HFFc6 (cell line): Measurements from ENCODE around the gene G2E3. TPM values are rescaled to one million over a fixed set of nuclear protein-coding genes. Genes with fewer than 3 reads are reported as not detected.
A peak's percentile ranks its signal among the peaks of the same experiment; 100 is the strongest.
"Not testable (repeated sequence)": the region's sequence is repeated elsewhere in the genome, so short reads cannot be mapped to it uniquely, and the experiment has no call there.

Experiments used
- DNase-seq: peaks from one replicate; pipeline ENCODE4 v3.0.0-alpha.2; 2018
- H3K27ac Mint-ChIP-seq: 2 replicates; pipeline ENCODE4 v1.8.0; 2020; ENCODE audit warnings: mild to moderate bottlenecking, mixed read lengths
- H3K27me3 Mint-ChIP-seq: 2 replicates; pipeline ENCODE4 v1.8.0; 2021; ENCODE audit warnings: mild to moderate bottlenecking, moderate library complexity, mixed read lengths; ENCODE audit not compliant: insufficient read depth
- H3K36me3 Mint-ChIP-seq: 2 replicates; pipeline ENCODE4 v1.8.0; 2021; ENCODE audit warnings: low read depth, mixed read lengths
- H3K4me1 Mint-ChIP-seq: 2 replicates; pipeline ENCODE4 v1.8.0; 2020; ENCODE audit warnings: low read depth, mixed read lengths
- H3K4me3 Mint-ChIP-seq: 2 replicates; pipeline ENCODE4 v1.8.0; 2020; ENCODE audit warnings: mild to moderate bottlenecking, moderate library complexity, mixed read lengths
- H3K9me3 Mint-ChIP-seq: 2 replicates; pipeline ENCODE4 v1.8.0; 2020; ENCODE audit warnings: mild to moderate bottlenecking, mixed read lengths
- total RNA-seq, 6 experiments: library from RNA; stranded (reverse); fragmentation: NEBNext Ultra II Directional; extraction: Animal tissue kit (Norgen Biotek cat#: 25700); gene quantifications; 2 replicates in 1 of 6; 3 replicates in 5 of 6; pipeline ENCODE4 v1.2.3, GENCODE V29; 2021
- TF ChIP-seq, protein P1 (sequence below): fragments of 200-600 bp; sonication (generic); IDR thresholded peaks from 2 replicates; pipeline ENCODE4 v1.5.0; 2021; ENCODE audit warnings: antibody characterized with exemption, mild to moderate bottlenecking

Gene G2E3
- total RNA-seq, 6 experiments from 2014 or later, result 26.1 to 34.7 (median 27.3) TPM

DNA sequence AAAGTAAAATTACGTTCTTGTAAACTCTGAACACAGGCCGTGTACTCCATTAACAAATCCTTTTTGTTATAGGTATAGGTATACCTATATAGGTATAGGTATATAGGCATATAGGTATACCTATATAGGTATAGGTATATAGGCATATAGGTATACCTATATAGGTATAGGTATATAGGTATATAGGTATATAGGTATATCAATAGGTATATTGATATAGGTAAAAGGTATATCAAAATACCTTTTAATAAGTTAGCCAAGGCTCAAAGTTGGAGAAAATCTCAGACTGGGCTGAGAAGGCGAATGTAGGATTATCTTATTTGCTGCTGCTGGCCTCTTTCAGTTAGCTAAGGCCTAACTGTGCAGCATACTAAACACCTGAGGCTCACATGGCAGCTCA, 66.6 kb downstream of the G2E3 start:
- H3K4me1 Mint-ChIP-seq, result peaks cover 58% of the 10 kb centered on the region
- H3K27ac Mint-ChIP-seq, result no peak overlapping the region
- H3K36me3 Mint-ChIP-seq, result peaks cover 44% of the 10 kb centered on the region
- H3K4me3 Mint-ChIP-seq, result no peak overlapping the region
- DNase-seq, result no peak
- TF ChIP-seq, protein P1, sequence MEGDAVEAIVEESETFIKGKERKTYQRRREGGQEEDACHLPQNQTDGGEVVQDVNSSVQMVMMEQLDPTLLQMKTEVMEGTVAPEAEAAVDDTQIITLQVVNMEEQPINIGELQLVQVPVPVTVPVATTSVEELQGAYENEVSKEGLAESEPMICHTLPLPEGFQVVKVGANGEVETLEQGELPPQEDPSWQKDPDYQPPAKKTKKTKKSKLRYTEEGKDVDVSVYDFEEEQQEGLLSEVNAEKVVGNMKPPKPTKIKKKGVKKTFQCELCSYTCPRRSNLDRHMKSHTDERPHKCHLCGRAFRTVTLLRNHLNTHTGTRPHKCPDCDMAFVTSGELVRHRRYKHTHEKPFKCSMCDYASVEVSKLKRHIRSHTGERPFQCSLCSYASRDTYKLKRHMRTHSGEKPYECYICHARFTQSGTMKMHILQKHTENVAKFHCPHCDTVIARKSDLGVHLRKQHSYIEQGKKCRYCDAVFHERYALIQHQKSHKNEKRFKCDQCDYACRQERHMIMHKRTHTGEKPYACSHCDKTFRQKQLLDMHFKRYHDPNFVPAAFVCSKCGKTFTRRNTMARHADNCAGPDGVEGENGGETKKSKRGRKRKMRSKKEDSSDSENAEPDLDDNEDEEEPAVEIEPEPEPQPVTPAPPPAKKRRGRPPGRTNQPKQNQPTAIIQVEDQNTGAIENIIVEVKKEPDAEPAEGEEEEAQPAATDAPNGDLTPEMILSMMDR, result no peak
- no peaks in the 10 kb centered on the region for H3K9me3 Mint-ChIP-seq
- peaks cover 7% of the 10 kb centered on the region for H3K27me3 Mint-ChIP-seq

DNA sequence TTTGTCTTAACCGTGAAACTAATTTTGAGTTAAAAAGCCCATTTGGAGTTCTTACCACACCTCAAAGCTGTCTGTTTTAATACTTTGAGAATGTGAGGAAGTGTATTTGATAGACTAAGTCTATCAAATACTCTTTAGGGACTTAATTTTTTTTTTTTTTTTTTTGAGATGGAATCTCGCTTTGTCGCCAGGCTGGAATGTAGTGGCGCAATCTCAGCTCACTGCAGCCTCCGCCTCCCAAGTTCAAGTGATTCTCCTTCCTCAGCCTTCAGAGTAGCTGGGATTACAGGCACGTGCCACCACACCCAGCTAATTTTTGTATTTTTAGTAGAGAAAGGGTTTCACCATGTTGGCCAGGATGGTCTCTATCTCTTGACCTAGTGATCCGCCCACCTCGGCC, 70.5 kb downstream of the G2E3 start:
- Mint-ChIP-seq H3K27ac (peak overlapping the region; percentile 43), H3K36me3 (peaks cover 32% of the 10 kb centered on the region), H3K4me3 (peak overlapping the region; percentile 28; the same call in 1 of the 2 replicates), H3K4me1 (peaks cover 39% of the 10 kb centered on the region)
- peak; percentile 15 for DNase-seq
- H3K9me3 Mint-ChIP-seq, H3K27me3 Mint-ChIP-seq: not testable (repeated sequence)

DNA sequence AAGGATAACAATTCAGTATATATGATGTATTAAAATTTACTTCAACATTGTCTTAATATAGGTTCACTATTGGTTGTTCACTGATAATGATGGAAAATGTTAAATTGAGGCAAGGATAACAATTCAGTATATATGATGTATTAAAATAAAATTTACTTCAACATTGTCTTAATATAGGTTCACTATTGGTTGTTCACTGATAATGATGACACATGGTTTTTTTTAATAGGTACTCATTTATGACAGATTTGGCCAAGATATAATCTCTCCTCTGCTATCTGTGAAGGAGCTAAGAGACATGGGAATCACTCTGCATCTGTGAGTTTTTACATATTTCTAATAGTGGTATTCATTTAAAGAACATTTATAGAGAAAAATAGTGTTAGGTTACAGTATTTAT, 71.3 kb downstream of the G2E3 start:
- no peak for DNase-seq
- no peak overlapping the region for H3K4me3 Mint-ChIP-seq
- peaks cover 36% of the 10 kb centered on the region for H3K4me1 Mint-ChIP-seq
- no peaks in the 10 kb centered on the region for H3K9me3 Mint-ChIP-seq
- H3K36me3 Mint-ChIP-seq, result peaks cover 32% of the 10 kb centered on the region
- TF ChIP-seq, protein P1, result no peak
- no peak overlapping the region for H3K27ac Mint-ChIP-seq
- H3K27me3 Mint-ChIP-seq, result no peaks in the 10 kb centered on the region

DNA sequence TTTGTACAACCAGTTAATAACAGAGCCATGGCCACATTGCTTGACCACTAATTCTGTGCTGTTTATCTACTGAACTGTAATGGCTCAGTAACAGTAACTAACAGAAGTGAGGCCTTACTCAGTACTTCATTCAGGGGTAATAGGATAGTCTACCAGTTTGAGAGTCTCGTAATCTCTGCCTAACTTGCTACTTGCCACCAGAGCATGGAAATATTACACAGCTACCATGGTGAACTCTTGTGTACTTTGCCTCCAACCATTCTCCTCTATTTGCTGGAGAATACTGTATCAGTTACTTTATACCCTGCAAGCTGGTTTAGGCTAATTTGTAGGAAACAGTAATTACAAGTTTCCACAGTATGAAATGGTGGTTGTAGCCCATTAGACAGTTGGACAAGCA, 73.8 kb downstream of the G2E3 start:
- Mint-ChIP-seq H3K36me3 (peaks cover 43% of the 10 kb centered on the region), H3K27me3 (no peaks in the 10 kb centered on the region), H3K9me3 (no peaks in the 10 kb centered on the region), H3K4me1 (peaks cover 24% of the 10 kb centered on the region), H3K4me3 (no peak overlapping the region), H3K27ac (peak overlapping the region; percentile 25; the same call in 1 of the 2 replicates)
- TF ChIP-seq, protein P1, result no peak
- DNase-seq, result no peak

DNA sequence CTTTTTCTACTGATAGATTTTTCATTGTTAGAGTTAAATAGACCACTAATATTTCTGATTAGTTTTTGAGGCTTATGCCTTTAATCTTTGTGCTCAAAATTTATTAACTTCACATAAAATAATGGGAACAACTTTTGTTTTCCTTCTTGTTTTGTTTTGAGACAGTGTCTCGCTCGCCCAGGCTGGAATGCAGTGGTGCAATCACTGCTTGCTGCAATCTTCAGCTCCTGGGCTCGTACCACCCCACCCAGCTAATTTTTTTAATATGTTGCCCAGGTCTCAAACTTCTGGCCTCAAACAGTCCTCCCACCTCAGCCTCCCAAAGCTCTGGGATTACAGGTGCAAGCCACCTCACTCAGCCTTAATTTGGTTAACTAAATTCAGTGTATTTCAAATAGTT, 80.0 kb downstream of the G2E3 start:
- Mint-ChIP-seq H3K27ac (no peak overlapping the region), H3K9me3 (no peaks in the 10 kb centered on the region), H3K4me1 (peaks cover 6% of the 10 kb centered on the region; the same call in 1 of the 2 replicates), H3K27me3 (no peaks in the 10 kb centered on the region), H3K36me3 (peaks cover 37% of the 10 kb centered on the region), H3K4me3 (no peak overlapping the region)
- TF ChIP-seq, protein P1, result no peak
- no peak for DNase-seq

DNA sequence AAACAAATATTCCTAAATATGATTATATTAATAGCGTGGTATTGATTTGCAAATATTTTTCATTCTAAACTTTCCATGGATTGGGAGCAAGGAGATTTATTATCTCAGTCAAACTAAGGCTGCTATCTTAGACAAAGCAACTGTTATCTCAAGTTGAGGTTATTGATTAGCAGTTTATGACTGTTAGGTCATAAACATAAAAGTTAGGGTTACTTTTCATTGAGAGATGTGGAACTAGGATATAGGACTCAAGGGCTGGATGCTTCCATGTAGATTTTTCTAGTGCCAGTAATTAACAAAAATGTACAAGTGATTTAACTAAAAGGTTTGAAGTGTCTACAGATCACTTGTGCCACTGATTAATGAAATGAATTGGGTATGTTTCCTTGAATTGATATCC, 82.2 kb downstream of the G2E3 start:
- TF ChIP-seq, protein P1, result no peak
- H3K4me1 Mint-ChIP-seq, result no peaks in the 10 kb centered on the region
- no peak for DNase-seq
- H3K36me3 Mint-ChIP-seq, result peaks cover 44% of the 10 kb centered on the region
- H3K27ac Mint-ChIP-seq, result no peak overlapping the region
- H3K9me3 Mint-ChIP-seq, result peaks cover 14% of the 10 kb centered on the region
- no peak overlapping the region for H3K4me3 Mint-ChIP-seq
- no peaks in the 10 kb centered on the region for H3K27me3 Mint-ChIP-seq

DNA sequence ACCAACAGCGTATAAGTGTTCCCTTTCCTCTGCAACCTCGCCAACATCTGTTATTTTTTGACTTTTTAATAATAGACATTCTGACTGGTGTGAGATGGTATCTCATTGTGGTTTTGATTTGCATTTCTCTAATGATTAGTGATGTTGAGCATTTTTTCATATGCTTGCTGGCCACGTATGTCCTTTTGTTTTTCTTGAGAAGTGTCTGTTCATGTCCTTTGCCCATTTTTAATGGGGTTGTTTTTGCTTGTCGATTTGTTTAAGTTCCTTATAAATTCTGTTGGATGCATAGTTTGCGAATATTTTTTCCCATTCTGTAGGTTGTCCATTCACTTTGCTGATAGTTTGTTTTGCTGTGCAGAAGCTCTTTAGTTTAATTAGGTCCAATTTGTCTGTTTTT, 85.5 kb downstream of the G2E3 start:
- H3K9me3 Mint-ChIP-seq, result peaks cover 14% of the 10 kb centered on the region
- H3K36me3 Mint-ChIP-seq, result peaks cover 41% of the 10 kb centered on the region
- not testable (repeated sequence) for H3K4me3 Mint-ChIP-seq, DNase-seq, H3K4me1 Mint-ChIP-seq, H3K27me3 Mint-ChIP-seq, H3K27ac Mint-ChIP-seq
